Liver (tissue), 3 donors: ENCODE results near the gene TSPAN17.

ENCODE experiments used
- CTCF ChIP-seq: fragments of 150-350 bp; IDR thresholded peaks from 2 replicates; pipeline ENCODE4 v1.5.1; 2017; ENCODE audit warnings: improper control_type of control experiment, low read depth, low read length; ENCODE audit not compliant: missing input control
- GABPA ChIP-seq, 2 donors: IDR thresholded peaks in 1 of 2; conservative IDR thresholded peaks in 1 of 2; 2 replicates each; pipeline ENCODE4 v1.6.1; 2016; ENCODE audit warnings: antibody characterized with exemption in 2 of 2, mild to moderate bottlenecking in 1 of 2, moderate library complexity in 1 of 2
- RAD21 ChIP-seq, 2 donors: IDR thresholded peaks; 2 replicates each; pipeline ENCODE4 v1.6.1; 2016; ENCODE audit warnings: antibody characterized with exemption in 2 of 2, mild to moderate bottlenecking in 2 of 2
- SP1 ChIP-seq: IDR thresholded peaks from 2 replicates; pipeline ENCODE4 v1.6.1; 2018; ENCODE audit warnings: antibody characterized with exemption, mild to moderate bottlenecking
- donor health status: healthy.
- donor health status: healthy.

- TF ChIP-seq SP1 (no peak), RAD21 (IDR thresholded peaks at IDR 0.05) (no peak), CTCF (no peak), GABPA (IDR thresholded peaks at IDR 0.05 in 1 of 2, conservative IDR thresholded peaks at IDR 0.05 in 1 of 2) (no peak)
These were observed 27.5 kb upstream of the TSPAN17 start for GRCh38 chr5:176619569-176620332.
